Type B pancreatic cell (in vitro differentiated cells): ENCODE results near the gene AMIGO1. TPM values are rescaled to one million over a fixed set of nuclear protein-coding genes. Genes with fewer than 3 reads are reported as not detected.

ENCODE experiments used
- DNase-seq: peaks from one replicate; pipeline ENCODE4 v3.0.0; 2021; ENCODE audit warnings: mixed read lengths; ENCODE audit not compliant: unreplicated experiment; ENCODE audit errors: extremely low spot score
- H3K27ac Mint-ChIP-seq: 2 replicates; pipeline ENCODE4 v1.8.0; 2021; ENCODE audit warnings: mild to moderate bottlenecking, mixed read lengths
- H3K27me3 Mint-ChIP-seq: 2 replicates; pipeline ENCODE4 v1.8.0; 2021; ENCODE audit warnings: mixed read lengths
- H3K36me3 Mint-ChIP-seq: 2 replicates; pipeline ENCODE4 v1.8.0; 2021; ENCODE audit warnings: mixed read lengths
- H3K4me1 Mint-ChIP-seq: one replicate; pipeline ENCODE4 v1.8.0; 2021; ENCODE audit warnings: mixed read lengths; ENCODE audit not compliant: unreplicated experiment
- H3K4me3 Mint-ChIP-seq: 2 replicates; pipeline ENCODE4 v1.8.0; 2021; ENCODE audit warnings: mild to moderate bottlenecking, mixed read lengths
- H3K9me3 Mint-ChIP-seq: 2 replicates; pipeline ENCODE4 v1.8.0; 2021; ENCODE audit warnings: mixed read lengths
- CTCF ChIP-seq: fragments of 200-600 bp; sonication (generic); conservative IDR thresholded peaks from 2 replicates; pipeline ENCODE4 v1.5.0; 2021; ENCODE audit warnings: antibody characterized with exemption, mild to moderate bottlenecking
- total RNA-seq: library from RNA; stranded (reverse); gene quantifications from 2 replicates; pipeline ENCODE4 v1.2.1, GENCODE V29; 2021; ENCODE audit warnings: low replicate concordance

The AMIGO1 gene
- total RNA-seq, 1 donor from 2014 or later: 6.1 TPM

DNA sequence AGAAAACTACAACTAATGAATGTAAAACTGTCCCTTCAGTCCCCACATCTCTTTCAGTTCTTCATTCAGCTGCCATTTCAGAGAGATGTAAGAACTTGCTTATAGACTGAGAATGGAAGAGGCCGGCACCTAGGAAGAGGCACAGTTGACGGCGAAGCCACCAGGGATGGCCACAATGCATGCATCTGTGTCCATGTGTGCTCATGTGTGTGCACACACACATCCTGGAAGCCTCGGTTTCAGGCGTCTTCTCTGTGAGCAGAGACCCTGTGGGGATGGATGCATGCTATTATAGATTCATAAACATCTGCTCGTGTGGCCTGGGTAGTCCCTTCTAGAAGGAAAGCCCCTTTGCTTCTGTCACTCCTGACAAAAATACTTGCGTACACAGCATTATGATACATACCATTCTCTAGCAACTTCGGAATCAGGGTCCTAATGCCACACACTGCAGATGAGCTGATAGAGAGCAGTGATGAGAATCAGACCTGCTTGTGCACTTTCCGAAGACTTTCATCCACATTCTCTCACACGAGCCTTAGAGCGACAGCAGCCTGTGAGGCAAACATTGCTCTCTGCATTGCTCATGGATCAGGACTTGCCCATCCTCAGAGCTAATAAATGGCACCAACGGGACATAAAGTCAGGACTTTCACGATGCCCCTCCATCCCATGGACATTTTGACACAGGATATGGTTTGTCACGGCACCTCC, 17.7 kb upstream of the AMIGO1 start:
- H3K4me3 Mint-ChIP-seq: no peak overlapping the region
- no peaks in the 10 kb centered on the region for H3K9me3 Mint-ChIP-seq
- no peak for DNase-seq
- peaks cover 28% of the 10 kb centered on the region for H3K27me3 Mint-ChIP-seq
- H3K27ac Mint-ChIP-seq: no peak overlapping the region
- no peak for TF ChIP-seq CTCF
- peaks cover 22% of the 10 kb centered on the region for H3K4me1 Mint-ChIP-seq
- no peaks in the 10 kb centered on the region for H3K36me3 Mint-ChIP-seq

- no peak overlapping the region for H3K27ac Mint-ChIP-seq
- no peak for DNase-seq
- H3K36me3 Mint-ChIP-seq: no peaks in the 10 kb centered on the region
- H3K4me1 Mint-ChIP-seq: peaks cover 9% of the 10 kb centered on the region
- H3K27me3 Mint-ChIP-seq: peaks cover 42% of the 10 kb centered on the region
- no peaks in the 10 kb centered on the region for H3K9me3 Mint-ChIP-seq
- no peak overlapping the region for H3K4me3 Mint-ChIP-seq
- TF ChIP-seq CTCF: no peak
These were observed 14.2 kb upstream of the AMIGO1 start for GRCh38 chr1:109523706-109524105.

DNA sequence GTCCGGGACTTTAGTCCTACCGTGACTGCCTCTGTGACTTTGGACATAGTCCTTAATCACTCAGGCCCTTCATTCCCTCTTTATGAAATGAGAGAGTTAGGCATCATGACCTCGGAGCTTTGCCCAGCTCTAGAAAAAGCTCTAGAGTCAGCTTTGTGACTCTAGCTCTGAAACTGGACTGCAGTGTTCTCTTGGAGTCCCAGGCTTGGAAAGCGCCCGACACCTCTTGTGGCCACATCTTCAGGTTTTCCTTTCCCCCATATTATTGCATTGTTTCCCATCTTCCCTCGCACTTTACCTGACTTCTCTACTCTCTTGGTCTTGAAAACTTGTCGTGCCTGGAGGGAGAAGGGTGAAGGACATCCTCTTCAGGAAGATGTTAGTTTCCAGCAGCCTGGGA, 12.5 kb upstream of the AMIGO1 start:
- no peaks in the 10 kb centered on the region for H3K36me3 Mint-ChIP-seq
- no peak for TF ChIP-seq CTCF
- H3K4me1 Mint-ChIP-seq: peaks cover 9% of the 10 kb centered on the region
- no peak overlapping the region for H3K27ac Mint-ChIP-seq
- H3K27me3 Mint-ChIP-seq: peaks cover 36% of the 10 kb centered on the region
- H3K4me3 Mint-ChIP-seq: no peak overlapping the region
- H3K9me3 Mint-ChIP-seq: no peaks in the 10 kb centered on the region
- DNase-seq: no peak

GRCh38 chr1:109521002-109521951, 11.8 kb upstream of the AMIGO1 start:
- TF ChIP-seq CTCF: no peak
- Mint-ChIP-seq H3K27me3 (peaks cover 35% of the 10 kb centered on the region), H3K4me1 (peaks cover 14% of the 10 kb centered on the region), H3K36me3 (no peaks in the 10 kb centered on the region), H3K27ac (no peak overlapping the region), H3K4me3 (no peak overlapping the region), H3K9me3 (no peaks in the 10 kb centered on the region)
- no peak for DNase-seq

DNA sequence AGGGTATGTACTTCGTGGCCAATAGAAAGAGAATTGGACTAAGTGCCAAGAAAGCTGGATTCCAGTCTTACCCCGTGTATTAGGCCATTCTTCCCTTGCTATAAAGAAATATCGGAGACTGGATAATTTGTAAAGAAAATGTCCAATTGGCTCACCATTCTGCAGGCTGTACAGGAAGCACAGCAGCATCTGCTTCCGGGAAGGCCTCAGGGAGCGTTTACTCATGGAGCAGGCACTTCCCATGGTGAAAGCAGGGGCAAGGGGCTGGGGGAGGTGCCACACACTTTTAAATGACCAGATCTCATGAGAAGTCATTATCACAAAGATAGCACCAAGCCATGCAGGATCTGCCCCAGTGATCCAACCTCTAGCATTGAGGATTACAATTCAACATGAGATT, 7.8 kb upstream of the AMIGO1 start:
- no peak overlapping the region for H3K4me3 Mint-ChIP-seq
- H3K27me3 Mint-ChIP-seq: peaks cover 27% of the 10 kb centered on the region
- no peak for TF ChIP-seq CTCF
- H3K9me3 Mint-ChIP-seq: no peaks in the 10 kb centered on the region
- no peaks in the 10 kb centered on the region for H3K36me3 Mint-ChIP-seq
- no peak for DNase-seq
- no peak overlapping the region for H3K27ac Mint-ChIP-seq
- peaks cover 19% of the 10 kb centered on the region for H3K4me1 Mint-ChIP-seq
